Loucy (cell line): Measurements from ENCODE around the gene ASPM.

Experiments
- EZH2phosphoT487 ChIP-seq: fragments of 200-600 bp; IDR thresholded peaks from 2 replicates; pipeline ENCODE4 v1.6.1; 2018; ENCODE audit warnings: antibody characterized with exemption, mild to moderate bottlenecking, moderate library complexity, borderline replicate concordance
- TF ChIP-seq, protein P1 (sequence below): fragments of 200-600 bp; sonication (generic); conservative IDR thresholded peaks from 2 replicates; pipeline ENCODE4 v1.5.1; 2014; ENCODE audit warnings: mild to moderate bottlenecking, antibody characterized with exemption, low read length

DNA sequence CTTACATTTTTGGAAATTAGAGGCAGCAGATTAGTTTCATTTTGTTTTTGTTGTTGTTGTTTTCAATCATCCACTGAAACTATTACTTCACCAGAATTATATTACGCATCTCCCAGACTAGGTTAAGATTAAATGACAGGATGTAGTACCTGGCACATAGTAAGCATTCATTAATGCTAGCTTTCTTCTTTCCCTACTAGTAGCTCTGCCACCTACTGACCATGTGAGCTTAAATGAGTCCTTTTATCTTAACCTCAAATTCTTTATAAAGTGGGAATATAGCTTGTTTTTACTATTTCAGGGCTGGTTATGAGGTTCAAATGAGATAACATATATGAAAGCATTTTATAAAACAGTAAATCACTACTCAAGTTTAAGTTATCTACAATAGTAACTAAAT is 10.2 kb upstream of the ASPM start:
- TF ChIP-seq, protein P1, sequence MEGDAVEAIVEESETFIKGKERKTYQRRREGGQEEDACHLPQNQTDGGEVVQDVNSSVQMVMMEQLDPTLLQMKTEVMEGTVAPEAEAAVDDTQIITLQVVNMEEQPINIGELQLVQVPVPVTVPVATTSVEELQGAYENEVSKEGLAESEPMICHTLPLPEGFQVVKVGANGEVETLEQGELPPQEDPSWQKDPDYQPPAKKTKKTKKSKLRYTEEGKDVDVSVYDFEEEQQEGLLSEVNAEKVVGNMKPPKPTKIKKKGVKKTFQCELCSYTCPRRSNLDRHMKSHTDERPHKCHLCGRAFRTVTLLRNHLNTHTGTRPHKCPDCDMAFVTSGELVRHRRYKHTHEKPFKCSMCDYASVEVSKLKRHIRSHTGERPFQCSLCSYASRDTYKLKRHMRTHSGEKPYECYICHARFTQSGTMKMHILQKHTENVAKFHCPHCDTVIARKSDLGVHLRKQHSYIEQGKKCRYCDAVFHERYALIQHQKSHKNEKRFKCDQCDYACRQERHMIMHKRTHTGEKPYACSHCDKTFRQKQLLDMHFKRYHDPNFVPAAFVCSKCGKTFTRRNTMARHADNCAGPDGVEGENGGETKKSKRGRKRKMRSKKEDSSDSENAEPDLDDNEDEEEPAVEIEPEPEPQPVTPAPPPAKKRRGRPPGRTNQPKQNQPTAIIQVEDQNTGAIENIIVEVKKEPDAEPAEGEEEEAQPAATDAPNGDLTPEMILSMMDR = peak; percentile 40
- no peak for TF ChIP-seq EZH2phosphoT487
